ACC112 (cell line): ENCODE measurements around the gene ZNF467.

Experiments
- H2AFZ ChIP-seq: fragments of 200-600 bp; sonication (generic); one replicate; pipeline ENCODE4 v1.6.0; 2017; ENCODE audit warnings: antibody characterized with exemption, low read length; ENCODE audit not compliant: unreplicated experiment
- H3K27ac ChIP-seq: fragments of 200-600 bp; sonication (generic); 2 replicates; pipeline ENCODE4 v1.5.1; 2014; ENCODE audit warnings: low read depth, mild to moderate bottlenecking, antibody characterized with exemption, low read length, moderate library complexity
- H3K27me3 ChIP-seq: fragments of 200-600 bp; sonication (generic); 2 replicates; pipeline ENCODE4 v1.6.1; 2014; ENCODE audit warnings: mild to moderate bottlenecking, antibody characterized with exemption, low read length, moderate library complexity, mixed read lengths; ENCODE audit not compliant: insufficient read depth
- H3K36me3 ChIP-seq: fragments of 200-600 bp; sonication (generic); 2 replicates; pipeline ENCODE4 v1.6.1; 2016; ENCODE audit warnings: mild to moderate bottlenecking, antibody characterized with exemption, low read length, moderate library complexity, mixed read lengths; ENCODE audit not compliant: insufficient read depth
- H3K4me1 ChIP-seq: fragments of 200-600 bp; sonication (generic); one replicate; pipeline ENCODE4 v1.6.1; 2016; ENCODE audit warnings: low read length, mixed read lengths; ENCODE audit not compliant: insufficient read depth, unreplicated experiment, control insufficient read depth
- H3K4me3 ChIP-seq: fragments of 200-600 bp; sonication (generic); 2 replicates; pipeline ENCODE4 v1.5.1; 2014; ENCODE audit warnings: mild to moderate bottlenecking, low read depth, low read length
- H3K79me2 ChIP-seq: fragments of 200-600 bp; sonication (generic); one replicate; pipeline ENCODE4 v1.6.0; 2016; ENCODE audit warnings: low read length; ENCODE audit not compliant: control insufficient read depth, unreplicated experiment, insufficient read depth

Gene ZNF467

DNA sequence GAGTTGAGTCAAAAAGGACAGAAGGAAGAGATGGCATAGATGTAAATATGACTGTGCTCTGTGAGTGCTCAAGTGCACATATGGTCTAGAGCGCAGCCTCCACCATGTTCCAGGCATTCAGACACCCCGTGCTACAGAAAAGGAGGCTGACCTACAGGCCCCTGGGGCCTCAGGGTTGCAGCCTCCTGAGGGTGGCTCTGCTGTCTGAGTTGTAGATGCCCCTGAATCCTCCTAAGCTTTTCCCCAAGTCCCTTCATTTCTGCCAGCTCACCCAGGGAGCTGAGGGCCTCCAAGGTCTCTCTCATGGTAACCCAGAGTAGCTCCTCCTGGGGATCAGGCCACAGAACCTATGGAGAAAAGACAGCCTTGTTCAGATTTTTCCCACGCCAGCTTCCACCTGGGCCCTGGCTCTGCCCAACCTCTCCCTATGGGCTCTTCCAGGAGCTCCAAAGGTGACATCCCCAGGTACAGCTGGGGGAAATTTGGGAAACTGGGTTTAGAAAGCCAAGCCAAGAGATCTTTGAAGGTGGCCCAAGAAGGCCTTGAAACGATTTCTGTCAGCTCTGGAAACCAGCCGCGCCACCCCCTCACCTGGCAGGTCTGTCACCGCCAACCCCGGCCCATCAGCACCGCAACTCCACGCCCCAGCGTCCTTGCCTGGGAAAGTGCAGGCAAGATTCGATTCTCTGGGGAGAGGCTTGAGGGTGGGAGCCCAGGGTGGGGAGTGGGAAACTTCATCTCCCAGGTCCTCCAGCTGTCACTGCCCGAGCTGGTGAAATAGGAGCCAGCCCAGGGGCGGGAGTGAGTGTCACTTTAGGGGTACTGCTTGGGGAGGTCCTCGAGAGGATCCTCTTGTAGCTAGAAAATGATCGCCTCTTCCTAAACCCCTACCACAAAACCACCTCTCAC is 2.4 kb downstream of the ZNF467 start:
- Histone ChIP-seq H3K27ac (no peak overlapping the region), H2AFZ (no peak overlapping the region), H3K4me1 (peaks cover under 1% of the 10 kb centered on the region), H3K27me3 (peaks cover 46% of the 10 kb centered on the region), H3K79me2 (no peaks in the 10 kb centered on the region), H3K36me3 (no peaks in the 10 kb centered on the region), H3K4me3 (peak overlapping the region; percentile 79; the same call in 1 of the 2 replicates)

DNA sequence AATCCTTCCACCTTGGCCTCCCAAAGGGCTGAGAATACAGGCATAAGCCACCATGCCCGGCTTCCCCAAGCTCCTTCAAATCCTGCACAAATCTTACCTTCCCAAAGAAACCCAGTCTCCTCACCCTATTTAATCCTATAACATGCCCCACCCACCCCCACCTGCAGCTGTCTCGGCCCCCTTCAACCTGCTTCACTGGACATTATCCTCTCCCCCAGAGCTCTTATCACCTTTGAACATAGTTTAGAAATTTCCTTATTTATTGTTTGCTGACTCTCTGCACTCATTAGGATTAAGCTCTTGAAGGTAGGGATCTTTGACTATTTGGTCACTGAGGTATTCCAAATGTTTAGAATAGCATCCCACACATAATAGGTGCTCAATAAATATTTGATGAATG is 3.5 kb downstream of the ZNF467 start:
- no peaks in the 10 kb centered on the region for H3K36me3 ChIP-seq
- H3K79me2 ChIP-seq, result no peaks in the 10 kb centered on the region
- no peak overlapping the region for H3K27ac ChIP-seq
- peaks cover 56% of the 10 kb centered on the region for H3K27me3 ChIP-seq
- H2AFZ ChIP-seq, result no peak overlapping the region
- no peak overlapping the region for H3K4me3 ChIP-seq
- no peaks in the 10 kb centered on the region for H3K4me1 ChIP-seq

DNA sequence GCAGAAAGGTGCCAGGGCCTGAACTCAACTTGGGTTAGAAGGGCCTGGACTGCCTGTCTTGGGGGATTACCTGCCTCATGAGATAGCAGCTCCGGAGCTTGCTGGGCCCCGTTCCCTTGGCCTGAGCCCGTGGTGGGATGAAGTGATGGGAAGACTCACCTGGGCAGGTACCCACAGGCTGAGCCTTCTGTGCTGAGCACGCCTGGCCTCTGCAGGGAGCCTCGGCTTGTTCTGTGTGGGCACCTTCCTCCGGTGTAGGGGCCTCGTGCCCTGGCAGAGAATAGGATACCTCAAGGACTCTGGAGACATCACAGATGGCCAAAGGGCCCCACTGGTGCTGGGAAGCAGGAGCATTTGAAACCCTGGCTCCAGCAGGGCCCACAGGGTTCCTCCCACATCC is 4.5 kb downstream of the ZNF467 start:
- no peak overlapping the region for H2AFZ ChIP-seq
- H3K79me2 ChIP-seq, result no peaks in the 10 kb centered on the region
- H3K36me3 ChIP-seq, result no peaks in the 10 kb centered on the region
- no peak overlapping the region for H3K4me3 ChIP-seq
- H3K27me3 ChIP-seq, result peaks cover 62% of the 10 kb centered on the region
- no peaks in the 10 kb centered on the region for H3K4me1 ChIP-seq
- H3K27ac ChIP-seq, result no peak overlapping the region

DNA sequence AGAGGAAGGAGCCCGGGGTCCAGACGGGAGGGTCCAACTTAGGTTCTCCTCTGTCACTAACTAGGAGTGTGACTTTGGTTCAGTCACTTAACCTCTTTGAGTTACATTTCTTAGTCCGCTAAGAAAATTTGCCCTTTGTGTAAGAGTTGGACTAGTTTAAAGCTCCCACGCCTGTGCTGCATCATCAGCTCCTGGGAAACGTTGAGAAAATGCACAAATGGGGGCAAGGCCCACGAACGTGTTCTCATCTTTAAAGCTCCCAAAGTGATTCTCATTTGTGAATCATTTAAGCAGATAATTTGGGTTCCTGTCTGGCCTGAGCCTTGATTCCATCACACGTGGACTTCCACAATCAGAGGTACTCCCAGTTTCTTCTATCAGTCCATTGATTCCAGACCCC is 6.3 kb downstream of the ZNF467 start:
- no peaks in the 10 kb centered on the region for H3K36me3 ChIP-seq
- H3K4me1 ChIP-seq, result no peaks in the 10 kb centered on the region
- peaks cover 72% of the 10 kb centered on the region for H3K27me3 ChIP-seq
- H2AFZ ChIP-seq, result no peak overlapping the region
- H3K27ac ChIP-seq, result no peak overlapping the region
- no peaks in the 10 kb centered on the region for H3K79me2 ChIP-seq
- no peak overlapping the region for H3K4me3 ChIP-seq

DNA sequence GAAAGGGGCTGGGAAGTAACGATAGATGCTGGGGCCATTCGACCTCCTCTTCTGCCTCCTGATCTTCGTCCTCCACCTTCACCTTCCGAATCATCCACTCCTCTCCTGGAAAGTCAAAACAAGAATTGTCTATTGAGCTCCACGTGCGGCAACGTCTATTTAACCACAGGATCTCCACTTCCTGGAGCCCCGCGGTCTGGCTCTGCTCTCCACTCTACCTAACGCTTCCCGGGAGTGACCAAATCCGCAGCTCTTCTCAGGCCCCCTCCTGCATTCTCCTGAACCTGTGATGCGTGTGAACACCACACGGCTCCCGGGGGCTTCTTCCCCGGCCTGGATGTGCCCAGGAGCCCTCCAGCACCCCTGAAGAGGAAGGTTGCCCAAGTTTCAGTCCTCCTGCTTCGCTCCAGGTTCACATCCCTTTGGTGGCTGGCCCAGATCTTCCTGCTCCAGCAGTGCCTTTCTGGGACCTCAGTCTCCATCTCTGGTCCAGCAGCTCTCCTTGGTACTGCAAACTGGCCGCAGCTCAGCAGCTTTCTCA is 7.2 kb downstream of the ZNF467 start:
- Histone ChIP-seq H3K27me3 (peaks cover 81% of the 10 kb centered on the region), H3K79me2 (no peaks in the 10 kb centered on the region), H3K27ac (no peak overlapping the region), H3K4me1 (no peaks in the 10 kb centered on the region), H2AFZ (no peak overlapping the region), H3K4me3 (no peak overlapping the region), H3K36me3 (no peaks in the 10 kb centered on the region)

DNA sequence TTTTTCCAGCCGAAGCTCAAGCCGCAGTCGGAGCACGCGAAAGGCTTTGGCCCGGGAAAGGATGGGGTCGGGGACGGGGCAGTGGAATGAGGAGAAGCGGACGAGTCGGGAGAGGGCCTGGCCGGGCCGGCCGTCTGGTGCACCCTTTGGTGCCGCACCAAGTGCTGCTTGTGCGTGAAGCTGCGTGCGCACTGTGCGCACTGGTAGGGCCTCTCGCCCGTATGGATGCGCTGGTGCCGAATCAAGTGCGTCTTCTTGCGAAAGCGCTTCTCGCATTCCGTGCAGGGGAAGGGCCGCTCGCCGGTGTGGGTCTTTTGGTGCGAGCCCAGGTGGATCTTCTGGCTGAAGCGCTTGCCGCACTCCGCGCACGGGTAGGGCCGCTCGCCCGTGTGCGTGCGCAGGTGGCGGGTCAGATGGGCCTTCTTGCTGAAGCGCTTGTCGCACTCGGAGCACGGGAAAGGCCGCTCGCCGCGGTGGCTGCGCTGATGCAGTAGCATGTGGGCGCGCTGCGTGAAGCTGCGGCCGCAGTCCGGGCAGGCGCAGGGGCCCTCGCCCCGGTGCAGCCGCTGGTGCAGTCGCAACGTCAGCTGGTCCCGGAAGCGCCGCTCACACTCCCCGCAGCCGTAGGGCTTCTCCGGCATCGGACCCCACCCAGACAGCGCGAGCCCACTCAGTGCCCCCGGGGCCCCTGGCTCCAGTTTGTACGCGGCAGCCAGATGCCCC is 7.8 kb downstream of the ZNF467 start:
- Histone ChIP-seq H3K4me1 (no peaks in the 10 kb centered on the region), H3K27ac (no peak overlapping the region), H3K36me3 (no peaks in the 10 kb centered on the region), H3K4me3 (no peak overlapping the region), H2AFZ (no peak overlapping the region), H3K79me2 (no peaks in the 10 kb centered on the region), H3K27me3 (peaks cover 87% of the 10 kb centered on the region)

DNA sequence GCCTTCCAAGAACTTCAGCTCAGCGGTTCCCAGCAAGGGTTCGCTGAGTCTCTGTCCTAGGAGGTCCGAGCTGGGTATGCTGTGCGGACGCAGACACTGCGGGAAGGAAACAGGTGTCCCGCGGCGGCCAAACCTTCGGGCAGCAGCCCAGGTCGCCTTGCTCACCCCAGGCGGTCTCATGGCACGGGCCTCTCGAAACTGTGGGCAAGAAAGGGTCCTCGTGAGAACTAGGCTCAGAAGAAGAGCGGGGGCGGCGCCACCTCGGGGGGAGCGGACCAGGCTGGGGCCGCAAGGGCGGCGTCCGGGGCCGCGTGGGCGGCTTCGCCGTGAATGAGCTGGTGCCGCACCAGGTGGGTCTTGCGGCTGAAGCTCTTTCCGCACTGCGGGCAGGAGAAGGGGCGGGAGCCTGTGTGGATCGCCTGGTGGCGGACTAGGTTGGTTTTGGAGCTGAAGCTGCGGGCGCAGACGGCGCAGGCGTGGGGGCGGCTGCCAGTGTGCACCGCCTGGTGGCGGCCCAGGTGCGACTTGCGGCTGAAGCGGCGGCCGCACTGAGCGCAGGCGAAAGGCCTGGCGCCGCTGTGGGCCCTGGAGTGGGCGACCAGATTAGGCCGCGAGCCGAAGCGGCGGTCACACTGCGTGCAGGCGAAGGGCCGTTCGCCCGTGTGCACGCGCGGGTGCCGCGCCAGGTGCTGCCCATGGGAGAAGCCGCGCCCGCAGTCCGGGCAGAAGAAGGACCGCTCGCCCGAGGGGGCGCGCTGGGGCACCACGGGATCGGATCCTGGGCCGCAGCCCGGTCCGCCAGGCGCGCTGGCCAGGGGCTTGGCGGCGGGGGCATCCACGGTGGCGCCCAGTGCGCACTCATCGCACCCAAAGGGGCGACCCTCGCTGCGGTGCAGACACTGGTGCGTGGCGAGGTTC is 8.6 kb downstream of the ZNF467 start:
- Histone ChIP-seq H3K27ac (no peak overlapping the region), H3K27me3 (peaks cover 94% of the 10 kb centered on the region), H3K4me1 (no peaks in the 10 kb centered on the region), H2AFZ (no peak overlapping the region), H3K79me2 (no peaks in the 10 kb centered on the region), H3K36me3 (no peaks in the 10 kb centered on the region), H3K4me3 (no peak overlapping the region)

DNA sequence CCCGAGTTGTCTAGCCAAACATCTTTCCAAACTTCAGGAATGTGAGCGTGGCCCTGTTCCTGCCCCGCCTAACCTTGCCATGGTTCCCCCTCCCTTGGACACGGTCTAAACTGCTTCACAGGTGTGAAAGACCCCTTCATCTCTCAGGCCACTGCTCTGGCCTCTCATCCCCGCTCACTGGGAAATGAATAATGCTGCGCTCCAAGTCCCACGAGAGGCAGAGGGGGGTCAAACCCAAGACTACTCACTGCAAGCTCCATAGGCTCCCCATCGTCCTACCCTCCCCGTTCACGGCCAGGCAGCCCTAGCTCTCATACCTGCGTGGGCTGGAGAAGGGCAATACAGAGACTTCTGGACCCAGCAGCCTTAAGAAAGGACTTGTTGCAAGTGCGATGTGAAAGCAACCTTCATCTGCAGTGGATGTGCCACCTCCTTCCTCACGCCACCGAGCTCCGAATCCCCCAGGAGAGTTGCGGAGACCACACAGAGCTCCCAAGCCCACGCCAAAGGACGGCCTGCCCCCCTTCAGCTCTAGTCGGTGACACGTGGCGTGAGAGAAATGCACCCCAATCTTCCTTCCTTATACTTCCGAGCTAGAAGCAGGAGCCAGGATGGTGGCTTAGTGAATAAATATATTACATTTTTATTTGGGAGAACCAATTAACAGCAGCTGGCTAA is 9.7 kb downstream of the ZNF467 start:
- no peaks in the 10 kb centered on the region for H3K36me3 ChIP-seq
- H3K4me1 ChIP-seq, result no peaks in the 10 kb centered on the region
- H3K79me2 ChIP-seq, result no peaks in the 10 kb centered on the region
- no peak overlapping the region for H3K27ac ChIP-seq
- no peak overlapping the region for H2AFZ ChIP-seq
- no peak overlapping the region for H3K4me3 ChIP-seq
- H3K27me3 ChIP-seq, result peaks cover 98% of the 10 kb centered on the region

DNA sequence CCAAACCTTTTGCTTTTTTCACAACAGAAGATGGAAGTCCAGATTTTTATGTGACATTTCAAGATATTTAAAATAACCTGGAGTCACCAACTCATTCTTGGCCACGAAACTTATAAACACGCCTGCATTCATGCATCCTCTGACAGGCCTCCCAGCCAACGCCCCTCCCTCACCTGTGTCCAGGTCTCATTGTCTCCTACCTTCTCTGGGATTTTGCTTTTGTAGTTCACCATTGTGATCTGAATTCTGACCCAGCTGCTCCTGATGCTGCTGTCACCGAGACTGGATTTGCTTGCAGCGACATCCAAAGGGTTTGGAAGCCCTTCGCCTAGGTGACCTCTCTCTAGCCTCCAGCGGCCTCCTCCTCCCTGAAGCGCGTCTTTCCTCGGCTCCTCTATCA is 10.8 kb downstream of the ZNF467 start:
- no peaks in the 10 kb centered on the region for H3K79me2 ChIP-seq
- H3K27ac ChIP-seq, result no peak overlapping the region
- H3K36me3 ChIP-seq, result no peaks in the 10 kb centered on the region
- no peak overlapping the region for H2AFZ ChIP-seq
- H3K27me3 ChIP-seq, result peaks cover 89% of the 10 kb centered on the region
- no peaks in the 10 kb centered on the region for H3K4me1 ChIP-seq
- H3K4me3 ChIP-seq, result no peak overlapping the region

DNA sequence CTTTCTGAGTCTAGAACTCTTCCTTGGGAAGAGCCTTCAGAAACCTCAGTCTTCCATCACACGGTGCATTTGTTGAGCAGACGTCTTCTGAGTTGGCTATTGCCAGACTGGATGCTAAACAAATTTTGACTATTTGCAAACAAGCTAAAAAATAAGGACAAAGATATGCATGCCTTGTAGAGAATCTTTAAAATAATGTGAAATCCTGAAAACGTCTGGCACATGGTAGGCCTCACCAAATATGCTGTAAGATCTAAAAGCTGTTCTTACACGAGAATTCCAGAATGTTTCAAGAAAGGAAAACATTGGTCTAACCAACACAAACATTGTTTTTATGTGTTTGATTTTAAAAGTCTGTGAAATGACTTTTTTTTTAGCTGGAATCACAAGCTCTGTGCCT is 11.3 kb downstream of the ZNF467 start:
- Histone ChIP-seq H3K79me2 (no peaks in the 10 kb centered on the region), H2AFZ (no peak overlapping the region), H3K36me3 (no peaks in the 10 kb centered on the region), H3K27me3 (peaks cover 84% of the 10 kb centered on the region), H3K4me1 (no peaks in the 10 kb centered on the region), H3K27ac (no peak overlapping the region), H3K4me3 (no peak overlapping the region)
